H1 (cell line): ENCODE results near the gene CILP. TPM values are rescaled to one million over a fixed set of nuclear protein-coding genes. Genes with fewer than 3 reads are reported as not detected.

Experiments used
- CTCF ChIA-PET: fragments of 300-600 bp; sonication (Branson Sonifier 250); formaldehyde crosslinking; loops from one replicate; lab custom pipeline; 2021; ENCODE audit not compliant: partially characterized antibody; lab: Charles Lee
- POLR2A ChIA-PET: fragments of 300-600 bp; sonication (Branson Sonifier 250); formaldehyde crosslinking; loops from one replicate; lab custom pipeline; 2021; ENCODE audit warnings: inconsistent platforms; ENCODE audit not compliant: partially characterized antibody; lab: Charles Lee
- DNase-seq, 2 experiments: peaks; one replicate each; pipeline versions ENCODE4 v3.0.0 to v3.0.0-alpha.2; 2010 to 2022; ENCODE audit warnings: low spot score in 2 of 2, low read depth in 1 of 2, mixed read lengths in 1 of 2
- FAIRE-seq: peaks from 2 replicates; lab custom pipeline; 2011; peaks lifted over from hg19 to GRCh38; lab: Jason Lieb, UNC
- H2AFZ ChIP-seq: 2 replicates; pipeline ENCODE4 v1.8.1; 2012; ENCODE audit warnings: low read length, inconsistent platforms
- H2AK5ac ChIP-seq: 2 replicates; pipeline ENCODE4 v1.6.1; 2013; ENCODE audit warnings: low read depth, low read length
- H2BK120ac ChIP-seq: replicated peaks from 2 replicates; pipeline ENCODE3; 2013; ENCODE audit warnings: low read depth, low read length, inconsistent platforms
- H2BK12ac ChIP-seq: 2 replicates; pipeline ENCODE4 v1.6.1; 2013; ENCODE audit warnings: low read depth, low read length
- H2BK15ac ChIP-seq: 2 replicates; pipeline ENCODE4 v1.6.1; 2013; ENCODE audit warnings: low read length
- H2BK20ac ChIP-seq: 2 replicates; pipeline ENCODE4 v1.6.1; 2013; ENCODE audit warnings: low read length
- H2BK5ac ChIP-seq: 2 replicates; pipeline ENCODE4 v1.6.1; 2013; ENCODE audit warnings: low read depth, low read length
- H3K14ac ChIP-seq: 2 replicates; pipeline ENCODE4 v1.6.1; 2013; ENCODE audit warnings: inconsistent platforms; ENCODE audit not compliant: insufficient read length
- H3K18ac ChIP-seq: 2 replicates; pipeline ENCODE4 v1.6.1; 2013; ENCODE audit warnings: low read length; ENCODE audit errors: extremely low read depth
- H3K23ac ChIP-seq: 2 replicates; pipeline ENCODE4 v1.6.1; 2013; ENCODE audit warnings: inconsistent platforms; ENCODE audit not compliant: insufficient read length
- H3K23me2 ChIP-seq: 2 replicates; pipeline ENCODE4 v1.6.1; 2013; ENCODE audit warnings: low read depth, low read length
- H3K27ac ChIP-seq: 2 replicates; pipeline ENCODE4 v1.6.1; 2011; ENCODE audit warnings: low read depth, low read length, inconsistent platforms
- H3K27me3 ChIP-seq, 4 experiments: replicated peaks in 1 of 4; 1 replicate in 1 of 4; 2 replicates in 3 of 4; pipeline versions ENCODE4 v1.6.1 to v1.8.1; 2011 to 2013; ENCODE audit warnings: low read length in 3 of 4, mild to moderate bottlenecking in 3 of 4, inconsistent platforms in 2 of 4, mixed read lengths in 2 of 4, moderate library complexity in 1 of 4; ENCODE audit not compliant: control insufficient read depth in 3 of 4, insufficient read depth in 3 of 4; ENCODE audit errors: extremely low read depth in 1 of 4
- H3K36me3 ChIP-seq, 4 experiments: 2 replicates each; pipeline versions ENCODE4 v1.6.1 to v1.8.1; 2011 to 2013; ENCODE audit warnings: mild to moderate bottlenecking in 4 of 4, low read length in 3 of 4, moderate library complexity in 2 of 4, control low read depth in 1 of 4, inconsistent platforms in 1 of 4; ENCODE audit not compliant: insufficient read depth in 4 of 4, control insufficient read depth in 2 of 4
- H3K4ac ChIP-seq: replicated peaks from 2 replicates; pipeline ENCODE3; 2013; ENCODE audit warnings: low read length, low read depth, mixed read lengths, inconsistent platforms; ENCODE audit not compliant: insufficient read length
- H3K4me1 ChIP-seq, 4 experiments: replicated peaks in 1 of 4; 1 replicate in 1 of 4; 2 replicates in 3 of 4; pipeline versions ENCODE4 v1.6.1 to v1.8.1; 2011 to 2013; ENCODE audit warnings: low read length in 3 of 4, inconsistent platforms in 2 of 4, mixed read lengths in 1 of 4; ENCODE audit not compliant: insufficient read depth in 4 of 4, control insufficient read depth in 3 of 4
- H3K4me2 ChIP-seq, 2 experiments: 2 replicates each; pipeline versions ENCODE4 v1.6.1 to v1.8.1; 2011 to 2013; ENCODE audit warnings: low read depth in 2 of 2, low read length in 2 of 2, control low read depth in 1 of 2, inconsistent platforms in 1 of 2, mild to moderate bottlenecking in 1 of 2; ENCODE audit not compliant: insufficient read depth in 1 of 2
- H3K4me3 ChIP-seq, 4 experiments: fragments of 200-600, 300-600 bp in 1 of 4; sonication (generic), shearing (Covaris generic), sonication (Bioruptor Twin) in 1 of 4; 2 replicates each; pipeline versions ENCODE4 v1.5.1 to v1.8.1; 2011 to 2016; ENCODE audit warnings: low read length in 4 of 4, low read depth in 3 of 4, control low read depth in 2 of 4, inconsistent platforms in 2 of 4, mild to moderate bottlenecking in 2 of 4, mixed read lengths in 1 of 4, moderate library complexity in 1 of 4; ENCODE audit not compliant: insufficient read depth in 2 of 4; ENCODE audit errors: extremely low read depth in 1 of 4
- H3K56ac ChIP-seq: replicated peaks from 2 replicates; pipeline ENCODE3; 2013; ENCODE audit warnings: low read depth, mild to moderate bottlenecking, mixed read lengths, low read length, inconsistent platforms; ENCODE audit not compliant: insufficient read length
- H3K79me1 ChIP-seq: 2 replicates; pipeline ENCODE4 v1.6.1; 2013; ENCODE audit warnings: low read depth, low read length, control low read depth
- H3K79me2 ChIP-seq, 2 experiments: 2 replicates each; pipeline versions ENCODE4 v1.6.1 to v1.8.1; 2012 to 2013; ENCODE audit warnings: low read length in 2 of 2, mild to moderate bottlenecking in 2 of 2, inconsistent platforms in 1 of 2; ENCODE audit not compliant: insufficient read depth in 2 of 2, control insufficient read depth in 1 of 2
- H3K9ac ChIP-seq, 4 experiments: replicated peaks in 1 of 4; 1 replicate in 1 of 4; 2 replicates in 3 of 4; pipeline versions ENCODE4 v1.6.1 to v1.8.1; 2011 to 2013; ENCODE audit warnings: low read depth in 3 of 4, low read length in 3 of 4, control low read depth in 2 of 4, mild to moderate bottlenecking in 2 of 4, moderate library complexity in 2 of 4, inconsistent platforms in 1 of 4; ENCODE audit errors: extremely low read depth in 1 of 4
- H3K9me3 ChIP-seq, 2 experiments: 2 replicates each; pipeline versions ENCODE4 v1.6.1 to v1.8.1; 2012 to 2013; ENCODE audit warnings: mild to moderate bottlenecking in 2 of 2, moderate library complexity in 2 of 2, control low read depth in 1 of 2, inconsistent platforms in 1 of 2, low read depth in 1 of 2, low read length in 1 of 2, mixed read lengths in 1 of 2; ENCODE audit not compliant: insufficient read depth in 2 of 2
- H4K20me1 ChIP-seq, 2 experiments: replicated peaks in 1 of 2; 2 replicates each; pipeline versions ENCODE3 to v1.8.1; 2011 to 2013; ENCODE audit warnings: inconsistent platforms in 2 of 2, low read length in 2 of 2, mild to moderate bottlenecking in 1 of 2; ENCODE audit not compliant: insufficient read depth in 2 of 2, control insufficient read depth in 1 of 2
- H4K5ac ChIP-seq: 2 replicates; pipeline ENCODE4 v1.6.1; 2013; ENCODE audit warnings: low read length, low read depth, mixed read lengths, inconsistent platforms; ENCODE audit not compliant: insufficient read length
- H4K8ac ChIP-seq: 2 replicates; pipeline ENCODE4 v1.8.0; 2013; ENCODE audit warnings: mild to moderate bottlenecking, moderate library complexity, low read length, inconsistent platforms; ENCODE audit not compliant: insufficient read depth; ENCODE audit errors: extremely low read depth
- H4K91ac ChIP-seq: replicated peaks from 2 replicates; pipeline ENCODE3; 2013; ENCODE audit warnings: low read length, mixed read lengths, inconsistent platforms; ENCODE audit not compliant: insufficient read length
- JUND ChIP-seq: IDR thresholded peaks from 2 replicates; pipeline ENCODE4 v1.6.1; 2011; ENCODE audit warnings: mild to moderate bottlenecking, improper control_type of control experiment, low read length
- KDM1A ChIP-seq: fragments of 200-600, 300-600 bp; sonication (generic); IDR thresholded peaks from 2 replicates; pipeline ENCODE4 v1.7.1; 2016; ENCODE audit warnings: mild to moderate bottlenecking, low read length, borderline replicate concordance
- MAFK ChIP-seq: IDR thresholded peaks from 2 replicates; pipeline ENCODE4 v1.6.1; 2012; ENCODE audit warnings: low read depth, mild to moderate bottlenecking, improper control_type of control experiment, low read length
- NANOG ChIP-seq: IDR thresholded peaks from 2 replicates; pipeline ENCODE4 v1.6.1; 2011; ENCODE audit warnings: low read length, low read depth, mild to moderate bottlenecking, inconsistent platforms; ENCODE audit not compliant: insufficient read depth, poor library complexity, severe bottlenecking
- PHF8 ChIP-seq: fragments of 200-600 bp; sonication (generic); conservative IDR thresholded peaks from 2 replicates; pipeline ENCODE4 v1.7.1; 2012; ENCODE audit warnings: low read depth, mild to moderate bottlenecking, inconsistent platforms, low read length, moderate library complexity
- POLR2A ChIP-seq, 2 experiments: IDR thresholded peaks; 1 replicate in 1 of 2; 2 replicates in 1 of 2; pipeline ENCODE4 v1.6.1; 2011; ENCODE audit warnings: low read depth in 2 of 2, low read length in 2 of 2, mild to moderate bottlenecking in 2 of 2; ENCODE audit errors: control extremely low read depth in 1 of 2
- POU5F1 ChIP-seq: IDR thresholded peaks from 2 replicates; pipeline ENCODE4 v1.6.1; 2011; ENCODE audit warnings: low read depth, mild to moderate bottlenecking, low read length, moderate library complexity
- SAP30 ChIP-seq: fragments of 300-600 bp; sonication (generic); IDR thresholded peaks from 2 replicates; pipeline ENCODE4 v1.7.1; 2012; ENCODE audit warnings: low read length, moderate library complexity, mild to moderate bottlenecking, inconsistent platforms; ENCODE audit not compliant: insufficient read depth, insufficient replicate concordance
- SP1 ChIP-seq: IDR thresholded peaks from 2 replicates; pipeline ENCODE4 v1.6.1; 2011; ENCODE audit warnings: low read depth, low read length
- WGBS, 2 experiments: shearing (Covaris generic) in 1 of 2; methylation state at CpG; one replicate each; pipeline versions ENCODE4 v1.1.6 to v1.1.7; 2013 to 2015; ENCODE audit warnings: low lambda C conversion rate in 2 of 2, mixed read lengths in 2 of 2, inconsistent platforms in 1 of 2, low coverage in 1 of 2, missing lambda C conversion rate in 1 of 2; ENCODE audit not compliant: insufficient replicate concordance in 2 of 2, insufficient coverage in 1 of 2, insufficient read length in 1 of 2; ENCODE audit errors: extremely low coverage in 1 of 2, missing lambda C conversion rate in 1 of 2; 5-methylcytosine and 5-hydroxymethylcytosine counted together
- polyA plus RNA-seq, 7 experiments: library from polyadenylated mRNA; depleted of rRNA in 3 of 7; stranded (reverse) in 5 of 7; unstranded in 2 of 7; fragments of >200 nt in 5 of 7; fragments of 200-250 nt in 2 of 7; gene quantifications; 1 replicate in 5 of 7; 2 replicates in 1 of 7; 4 replicates in 1 of 7; pipeline versions ENCODE4 v1.2.1 to v1.2.3, GENCODE V29; 2011 to 2013; ENCODE audit warnings: missing spikeins in 2 of 7, mixed read lengths in 2 of 7
- total RNA-seq: library from RNA; stranded (reverse); fragmentation: NEBNext Ultra II Directional; extraction: Animal tissue kit (Norgen Biotek cat#: 25700); gene quantifications from 2 replicates; pipeline ENCODE4 v1.2.1, GENCODE V29; 2021

Gene CILP
- total and polyA plus RNA-seq, 2 of the 8 experiments (the other 6 are each of a cell fraction or from before 2014, with no cell fraction given), result 0.02 TPM; not detected in 1

DNA sequence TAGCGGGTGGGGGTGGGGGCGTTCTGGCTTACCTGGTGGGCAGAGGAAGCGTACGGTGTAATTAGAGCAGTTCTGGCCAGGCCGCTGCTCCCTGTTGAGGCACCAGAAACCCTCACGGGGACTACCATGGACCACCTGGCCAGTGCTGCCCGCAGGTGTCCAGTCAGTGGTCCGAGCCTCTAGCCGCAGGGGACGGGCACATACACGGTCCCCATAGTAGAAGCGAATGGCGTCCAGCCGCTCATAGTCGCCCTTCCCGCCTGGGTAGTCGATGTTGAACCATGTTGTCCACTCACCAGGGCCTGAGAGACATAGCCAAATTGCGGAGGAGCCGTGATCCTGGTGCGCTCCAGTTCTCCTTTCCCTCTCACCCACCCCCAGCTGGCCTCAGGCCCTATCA, 4.5 kb downstream of the CILP start:
- peaks cover 0 to 2% of the 10 kb centered on the region in 2 experiments for H4K20me1 ChIP-seq
- no peaks in the 10 kb centered on the region for H3K9me3 ChIP-seq
- H3K79me2 ChIP-seq, result no peaks in the 10 kb centered on the region
- H3K18ac ChIP-seq, result no peak overlapping the region
- H3K36me3 ChIP-seq, result no peaks in the 10 kb centered on the region
- H2BK5ac ChIP-seq, result 0 out of 2 replicates have a peak overlapping the region, but pooled peaks have one; percentile 16
- ChIA-PET CTCF (interaction anchor here (0.5 to 7.0 kb wide), 4 partner anchors 12 to 64 kb away, joined by 3 to 87 read pairs (median 32); partner anchors contain the start of gene CLPX), POLR2A (interaction anchor here (0.8 to 1.2 kb wide), 2 partner anchors 12 to 98 kb away, joined by 3 to 4 read pairs; partner anchors contain the start of gene RNU5B-1)
- no peak overlapping the region for H3K4me2 ChIP-seq
- TF ChIP-seq SAP30 (no peak), POU5F1 (no peak), NANOG (no peak), MAFK (no peak), JUND (no peak), KDM1A (no peak), SP1 (no peak), PHF8 (no peak), POLR2A (IDR thresholded peaks at IDR 0.05; ENCODE audit: control extremely low read depth in 1 of 2, low read depth in 2 of 2, low read length in 2 of 2) (no peak)
- 90% methylated on average over 20 of the region's 20 CpGs; no CpG with 5 or more reads in 1 of the 2 experiments for WGBS, 2 experiments
- no peak overlapping the region for H4K8ac ChIP-seq
- no peak for DNase-seq
- no peaks in the 10 kb centered on the region; a peak in 1 of 7 replicates for H3K27me3 ChIP-seq
- H3K4ac ChIP-seq, result no peak overlapping the region
- no peak overlapping the region for H3K27ac ChIP-seq
- H4K91ac ChIP-seq, result no peak overlapping the region
- H3K79me1 ChIP-seq, result no peaks in the 10 kb centered on the region
- no peak overlapping the region for H2BK12ac ChIP-seq
- H3K23me2 ChIP-seq, result no peaks in the 10 kb centered on the region
- H3K23ac ChIP-seq, result no peak overlapping the region
- H2BK120ac ChIP-seq, result no peak overlapping the region
- no peak overlapping the region for H3K4me3 ChIP-seq
- no peak overlapping the region for H3K14ac ChIP-seq
- 0 out of 2 replicates have a peak overlapping the region, but pooled peaks have one; percentile 57 for H2AK5ac ChIP-seq
- H3K4me1 ChIP-seq, result peaks cover 0 to 4% (median 0%) of the 10 kb centered on the region in 4 experiments; a peak in 2 of 7 replicates
- no peak overlapping the region for H3K9ac ChIP-seq
- H2AFZ ChIP-seq, result no peak overlapping the region
- H4K5ac ChIP-seq, result no peak overlapping the region
- no peak overlapping the region for H2BK15ac ChIP-seq
- no peak for FAIRE-seq
- H2BK20ac ChIP-seq, result no peak overlapping the region
- H3K56ac ChIP-seq, result no peak overlapping the region
